Spleen (tissue), 7 donors: ENCODE data around the gene SSH2.

Experiments used
- POLR2AphosphoS5 ChIP-seq, 3 donors: sonication (generic); formaldehyde crosslinking; IDR thresholded peaks; one replicate each; pipeline ENCODE4 v1.5.1; 2017; ENCODE audit warnings: antibody characterized with exemption in 3 of 3
- TF ChIP-seq, protein P1 (sequence below), 11 experiments: fragments of 200-600 bp in 7 of 11; fragments of 450-650 bp in 4 of 11; sonication (generic) in 4 of 11; IDR thresholded peaks in 8 of 11; conservative IDR thresholded peaks in 3 of 11; 1 replicate in 7 of 11; 2 replicates in 4 of 11; pipeline versions ENCODE4 v1.4.0 to v1.8.0; 2016 to 2021; ENCODE audit warnings: antibody characterized with exemption in 11 of 11, inconsistent platforms in 4 of 11, mild to moderate bottlenecking in 1 of 11
- donor health status: DM: no; HTN: no; CAD: no; lungs with moderate emphysema.
- donor health status: DM: no; HTN: no; CAD: no.
- donor health status: DM: no; HTN: no; CAD: no.

- TF ChIP-seq, protein P1, sequence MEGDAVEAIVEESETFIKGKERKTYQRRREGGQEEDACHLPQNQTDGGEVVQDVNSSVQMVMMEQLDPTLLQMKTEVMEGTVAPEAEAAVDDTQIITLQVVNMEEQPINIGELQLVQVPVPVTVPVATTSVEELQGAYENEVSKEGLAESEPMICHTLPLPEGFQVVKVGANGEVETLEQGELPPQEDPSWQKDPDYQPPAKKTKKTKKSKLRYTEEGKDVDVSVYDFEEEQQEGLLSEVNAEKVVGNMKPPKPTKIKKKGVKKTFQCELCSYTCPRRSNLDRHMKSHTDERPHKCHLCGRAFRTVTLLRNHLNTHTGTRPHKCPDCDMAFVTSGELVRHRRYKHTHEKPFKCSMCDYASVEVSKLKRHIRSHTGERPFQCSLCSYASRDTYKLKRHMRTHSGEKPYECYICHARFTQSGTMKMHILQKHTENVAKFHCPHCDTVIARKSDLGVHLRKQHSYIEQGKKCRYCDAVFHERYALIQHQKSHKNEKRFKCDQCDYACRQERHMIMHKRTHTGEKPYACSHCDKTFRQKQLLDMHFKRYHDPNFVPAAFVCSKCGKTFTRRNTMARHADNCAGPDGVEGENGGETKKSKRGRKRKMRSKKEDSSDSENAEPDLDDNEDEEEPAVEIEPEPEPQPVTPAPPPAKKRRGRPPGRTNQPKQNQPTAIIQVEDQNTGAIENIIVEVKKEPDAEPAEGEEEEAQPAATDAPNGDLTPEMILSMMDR (IDR thresholded peaks at IDR 0.05 in 8 of 11, conservative IDR thresholded peaks at IDR 0.05 in 3 of 11): no peak
- no peak for TF ChIP-seq POLR2AphosphoS5 (IDR thresholded peaks at IDR 0.05)
These were observed 346.4 kb downstream of the SSH2 start for GRCh38 chr17:29583324-29584248.
